ENCODE data around the gene CTDSPL. TPM values are rescaled to one million over a fixed set of nuclear protein-coding genes. Genes with fewer than 3 reads are reported as not detected.
A peak's percentile ranks its signal among the peaks of the same experiment; 100 is the strongest.

CTDSPL gene
- total RNA-seq, 1 donor from 2014 or later, result not detected

GRCh38 chr3:38026856-38027255 lies 165.2 kb downstream of the CTDSPL start:
- H3K27me3 Mint-ChIP-seq, result peaks cover 13% of the 10 kb centered on the region
- DNase-seq (no peak), ATAC-seq (ENCODE audit: low read depth) (no peak)
- ChIA-PET POLR2A (interaction anchor here (0.6 kb wide), 1 partner anchor 13 kb away, joined by 3 read pairs; no protein-coding TSS in a partner anchor), CTCF (interaction anchor here (1.0 kb wide), 1 partner anchor 30 kb away, joined by 3 read pairs; no protein-coding TSS in a partner anchor)
- H3K4me3 Mint-ChIP-seq, result no peak overlapping the region
- H3K36me3 Mint-ChIP-seq (ENCODE audit: low read depth), result peaks cover 5% of the 10 kb centered on the region
- intact Hi-C loops (cut with micrococcal nuclease), result no loop called here
- no peaks in the 10 kb centered on the region for H3K9me3 Mint-ChIP-seq
- H3K4me1 Mint-ChIP-seq, result peaks cover 33% of the 10 kb centered on the region
- H3K27ac Mint-ChIP-seq, result no peak overlapping the region
- TF ChIP-seq CTCF (IDR thresholded peaks at IDR 0.05), result no peak

- peaks cover 33% of the 10 kb centered on the region for H3K4me1 Mint-ChIP-seq
- intact Hi-C loops (cut with micrococcal nuclease), result no loop called here
- POLR2A ChIA-PET, result interaction anchor here (1.2 kb wide), 1 partner anchor 11 kb away, joined by 3 read pairs; the partner anchor contains the start of gene DLEC1
- ATAC-seq (ENCODE audit: low read depth) (no peak), DNase-seq (no peak)
- H3K4me3 Mint-ChIP-seq, result peak overlapping the region; percentile 56
- H3K36me3 Mint-ChIP-seq (ENCODE audit: low read depth), result peaks cover 5% of the 10 kb centered on the region
- no peak overlapping the region for H3K27ac Mint-ChIP-seq
- peaks cover 14% of the 10 kb centered on the region for H3K27me3 Mint-ChIP-seq
- no peak for TF ChIP-seq CTCF (IDR thresholded peaks at IDR 0.05)
- CTCF ChIA-PET, result interaction anchor here (1.0 kb wide), 1 partner anchor 31 kb away, joined by 3 read pairs; no protein-coding TSS in a partner anchor
- no peaks in the 10 kb centered on the region for H3K9me3 Mint-ChIP-seq
Observed at GRCh38 chr3:38027466-38028465, 166.1 kb downstream of the CTDSPL start.

- DNase-seq (no peak), ATAC-seq (ENCODE audit: low read depth) (no peak)
- intact Hi-C loops (cut with micrococcal nuclease), result no loop called here
- Mint-ChIP-seq H3K4me1 (peaks cover 28% of the 10 kb centered on the region), H3K36me3 (ENCODE audit: low read depth) (peaks cover 5% of the 10 kb centered on the region), H3K27me3 (peaks cover 19% of the 10 kb centered on the region), H3K9me3 (no peaks in the 10 kb centered on the region), H3K4me3 (peak overlapping the region; percentile 56), H3K27ac (no peak overlapping the region)
- CTCF ChIA-PET, result no interaction called here
- no peak for TF ChIP-seq CTCF (IDR thresholded peaks at IDR 0.05)
- POLR2A ChIA-PET, result interaction anchor here (0.8 to 1.2 kb wide), 2 partner anchors 10 to 11 kb away, joined by 3 read pairs; partner anchors contain the start of gene DLEC1
Observed at GRCh38 chr3:38028621-38029361, 167.1 kb downstream of the CTDSPL start.

- intact Hi-C loops (cut with micrococcal nuclease), result no loop called here
- no peak within 1 kb of the TSS for H3K27ac Mint-ChIP-seq
- peaks cover 20% of the 10 kb centered on the region for H3K4me1 Mint-ChIP-seq
- ATAC-seq (ENCODE audit: low read depth) (no peak), DNase-seq (no peak)
- peaks cover 22% of the 10 kb centered on the region for H3K27me3 Mint-ChIP-seq
- ChIA-PET CTCF (no interaction called here), POLR2A (interaction anchor here (0.6 to 0.8 kb wide), 2 partner anchors 10 to 564 kb away, joined by 3 to 4 read pairs; partner anchors contain the start of gene DLEC1)
- no peaks in the 10 kb centered on the region for H3K9me3 Mint-ChIP-seq
- H3K4me3 Mint-ChIP-seq, result peak within 1 kb of the TSS; percentile 56
- TF ChIP-seq CTCF (IDR thresholded peaks at IDR 0.05), result no peak
- peaks cover 2% of the 10 kb centered on the region for H3K36me3 Mint-ChIP-seq (ENCODE audit: low read depth)
Observed at GRCh38 chr3:38029400-38030125, 167.9 kb downstream of the CTDSPL start, which contains the start of gene PLCD1. Gene PLCD1, minus strand, starts transcription at chr3:38029642. Its CDS starts 103 bp downstream, at chr3:38029539.
